NB4 (cell line): ENCODE data around the gene SLC39A11.

ENCODE experiments used
- MYC ChIP-seq: IDR thresholded peaks from 2 replicates; pipeline ENCODE4 v1.6.1; 2011; ENCODE audit warnings: low read depth, low read length
- POLR2A ChIP-seq: IDR thresholded peaks from 2 replicates; pipeline ENCODE4 v1.6.1; 2011; ENCODE audit warnings: mild to moderate bottlenecking; ENCODE audit not compliant: insufficient read length; ENCODE audit errors: extremely low read depth
- TF ChIP-seq, protein P1 (sequence below): IDR thresholded peaks from one replicate; pipeline ENCODE4 v1.5.1; 2012; ENCODE audit warnings: low read depth, low read length

DNA sequence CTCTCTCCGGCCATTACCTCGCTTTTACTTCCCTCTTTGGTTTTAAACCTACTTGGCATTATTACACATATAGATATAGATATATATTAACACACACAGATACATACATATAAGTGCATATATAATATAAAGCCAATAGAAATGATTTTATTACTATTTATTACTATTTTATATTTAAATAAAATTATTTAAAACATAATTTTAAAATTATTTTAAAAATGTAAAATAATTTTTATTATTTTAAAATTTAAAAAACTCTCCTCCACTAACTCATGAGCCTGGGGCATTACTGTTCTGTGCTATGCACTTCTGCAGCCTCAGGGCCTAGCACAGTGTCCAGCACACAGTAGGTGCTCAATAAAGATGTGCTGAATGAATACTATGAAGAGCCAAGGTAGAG, 200.9 kb downstream of the SLC39A11 start:
- TF ChIP-seq POLR2A (no peak), MYC (no peak)
- TF ChIP-seq, protein P1, sequence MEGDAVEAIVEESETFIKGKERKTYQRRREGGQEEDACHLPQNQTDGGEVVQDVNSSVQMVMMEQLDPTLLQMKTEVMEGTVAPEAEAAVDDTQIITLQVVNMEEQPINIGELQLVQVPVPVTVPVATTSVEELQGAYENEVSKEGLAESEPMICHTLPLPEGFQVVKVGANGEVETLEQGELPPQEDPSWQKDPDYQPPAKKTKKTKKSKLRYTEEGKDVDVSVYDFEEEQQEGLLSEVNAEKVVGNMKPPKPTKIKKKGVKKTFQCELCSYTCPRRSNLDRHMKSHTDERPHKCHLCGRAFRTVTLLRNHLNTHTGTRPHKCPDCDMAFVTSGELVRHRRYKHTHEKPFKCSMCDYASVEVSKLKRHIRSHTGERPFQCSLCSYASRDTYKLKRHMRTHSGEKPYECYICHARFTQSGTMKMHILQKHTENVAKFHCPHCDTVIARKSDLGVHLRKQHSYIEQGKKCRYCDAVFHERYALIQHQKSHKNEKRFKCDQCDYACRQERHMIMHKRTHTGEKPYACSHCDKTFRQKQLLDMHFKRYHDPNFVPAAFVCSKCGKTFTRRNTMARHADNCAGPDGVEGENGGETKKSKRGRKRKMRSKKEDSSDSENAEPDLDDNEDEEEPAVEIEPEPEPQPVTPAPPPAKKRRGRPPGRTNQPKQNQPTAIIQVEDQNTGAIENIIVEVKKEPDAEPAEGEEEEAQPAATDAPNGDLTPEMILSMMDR, result no peak
